Measurements from ENCODE around the gene VMO1. TPM values are rescaled to one million over a fixed set of nuclear protein-coding genes. Genes with fewer than 3 reads are reported as not detected.
A peak's percentile ranks its signal among the peaks of the same experiment; 100 is the strongest.
"Not testable (repeated sequence)": the region's sequence is repeated elsewhere in the genome, so short reads cannot be mapped to it uniquely, and the experiment has no call there.

VMO1 gene
- polyA plus RNA-seq, 1 of the 3 experiments (the other 2 are of a cell fraction): 1.3 TPM

DNA sequence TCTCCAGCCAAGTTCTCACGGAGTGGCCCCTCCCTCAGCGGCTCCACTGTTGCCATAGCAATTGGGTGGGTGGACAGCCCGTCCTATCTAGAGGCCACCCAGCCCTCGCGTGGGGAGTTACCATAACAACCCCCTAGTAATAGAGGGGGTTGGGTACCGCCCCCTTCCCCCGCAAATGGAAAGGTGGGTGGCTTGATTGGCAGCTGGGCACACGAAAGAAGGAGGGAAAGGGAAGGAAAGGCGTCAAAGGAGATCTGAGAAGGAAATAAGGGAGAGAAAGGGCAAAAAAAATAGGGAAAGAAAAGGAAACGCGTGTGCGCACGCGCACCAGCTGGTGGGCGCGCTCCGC is 46.6 kb upstream of the VMO1 start:
- H3F3A ChIP-seq (replicated peaks; ENCODE audit: insufficient read depth); H3K9me3 ChIP-seq; H3K9me2 ChIP-seq; H3K36me3 ChIP-seq (replicated peaks in 1 of 2; ENCODE audit: control insufficient read depth in 1 of 2, insufficient read depth in 2 of 2, low read length in 1 of 2); DNase-seq; H3K27me3 ChIP-seq (ENCODE audit: insufficient read depth): not testable (repeated sequence)
- Histone ChIP-seq H3K27ac (ENCODE audit: low read depth in 2 of 2, low read length in 1 of 2) (peak overlapping the region; percentile 89 to 91), H3K79me2 (ENCODE audit: insufficient read depth) (peaks cover 45% of the 10 kb centered on the region), H4K20me1 (ENCODE audit: insufficient read depth) (0 out of 2 replicates have a peak, but pooled peaks cover 21% of the 10 kb centered on the region), H3K4me3 (ENCODE audit: low read depth in 2 of 2, low read length in 1 of 2) (peak overlapping the region; percentile 95 to 97), H3K4me1 (ENCODE audit: control insufficient read depth in 1 of 2, insufficient read depth in 2 of 2, low read depth in 1 of 2, low read length in 1 of 2) (peaks cover 4 to 21% of the 10 kb centered on the region in 2 experiments; a peak in 3 of 4 replicates), H2AFZ (ENCODE audit: low read depth) (peak overlapping the region; percentile 93), H3K4me2 (peak overlapping the region; percentile 63), H3K9ac (peak overlapping the region; percentile 76; the same call in 1 of the 2 replicates)
- POLR2A ChIA-PET: interaction anchor here (0.8 kb wide), 1 partner anchor 43 kb away, joined by 3 read pairs; no protein-coding TSS in a partner anchor
- WGBS (ENCODE audit: low lambda C conversion rate): 2% methylated on average over 12 of the region's 17 CpGs
- CTCF ChIA-PET: interaction anchor here (1.5 kb wide), 1 partner anchor 34 kb away, joined by 3 read pairs; no protein-coding TSS in a partner anchor

DNA sequence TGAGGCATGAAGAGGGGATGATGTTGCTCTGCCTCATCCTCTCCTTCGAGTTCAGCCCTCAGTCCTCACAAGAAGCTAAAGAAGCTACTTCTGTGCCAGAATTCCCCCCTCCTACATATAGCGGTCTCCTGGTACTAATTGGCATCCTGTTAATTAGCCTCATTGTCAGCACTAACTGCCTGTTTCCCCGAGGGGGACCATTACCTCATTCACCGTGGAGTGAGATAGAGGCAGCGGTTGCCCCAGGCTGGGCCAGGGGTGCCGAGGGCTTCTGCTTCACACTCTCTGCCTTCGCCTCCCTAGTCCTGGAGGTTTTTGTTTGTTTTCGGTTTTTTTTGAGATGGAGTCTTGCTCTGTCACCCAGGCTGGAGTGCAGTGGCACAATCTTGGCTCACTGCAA is 41.2 kb upstream of the VMO1 start:
- Histone ChIP-seq H3K9me3 (no peaks in the 10 kb centered on the region), H3K27ac (ENCODE audit: low read depth in 2 of 2, low read length in 1 of 2) (no peak overlapping the region), H3K9me2 (no peaks in the 10 kb centered on the region), H3F3A (replicated peaks; ENCODE audit: insufficient read depth) (no peaks in the 10 kb centered on the region), H3K79me2 (ENCODE audit: insufficient read depth) (no peaks in the 10 kb centered on the region), H3K4me2 (no peak overlapping the region), H3K9ac (no peak overlapping the region), H4K20me1 (ENCODE audit: insufficient read depth) (no peaks in the 10 kb centered on the region), H3K4me3 (ENCODE audit: low read depth in 2 of 2, low read length in 1 of 2) (no peak overlapping the region), H3K36me3 (replicated peaks in 1 of 2; ENCODE audit: control insufficient read depth in 1 of 2, insufficient read depth in 2 of 2, low read length in 1 of 2) (no peaks in the 10 kb centered on the region), H3K27me3 (ENCODE audit: insufficient read depth) (no peaks in the 10 kb centered on the region), H3K4me1 (ENCODE audit: control insufficient read depth in 1 of 2, insufficient read depth in 2 of 2, low read depth in 1 of 2, low read length in 1 of 2) (no peaks in the 10 kb centered on the region), H2AFZ (ENCODE audit: low read depth) (no peak overlapping the region)
- no peak for DNase-seq
- POLR2A ChIA-PET: no interaction called here
- TF ChIP-seq YY1 (IDR thresholded peaks at IDR 0.05; ENCODE audit: low read depth) (no peak), EZH2phosphoT487 (IDR thresholded peaks at IDR 0.05; ENCODE audit: borderline replicate concordance, low read depth) (no peak), RFX5 (IDR thresholded peaks at IDR 0.05; ENCODE audit: low read length) (no peak), CHD2 (IDR thresholded peaks at IDR 0.05; ENCODE audit: low read length, partially characterized antibody) (no peak), TAF1 (IDR thresholded peaks at IDR 0.05; ENCODE audit: borderline replicate concordance, low read depth, low read length) (no peak), TEAD4 (IDR thresholded peaks at IDR 0.05; ENCODE audit: borderline replicate concordance, insufficient read depth) (no peak)
- TF ChIP-seq, protein P1, sequence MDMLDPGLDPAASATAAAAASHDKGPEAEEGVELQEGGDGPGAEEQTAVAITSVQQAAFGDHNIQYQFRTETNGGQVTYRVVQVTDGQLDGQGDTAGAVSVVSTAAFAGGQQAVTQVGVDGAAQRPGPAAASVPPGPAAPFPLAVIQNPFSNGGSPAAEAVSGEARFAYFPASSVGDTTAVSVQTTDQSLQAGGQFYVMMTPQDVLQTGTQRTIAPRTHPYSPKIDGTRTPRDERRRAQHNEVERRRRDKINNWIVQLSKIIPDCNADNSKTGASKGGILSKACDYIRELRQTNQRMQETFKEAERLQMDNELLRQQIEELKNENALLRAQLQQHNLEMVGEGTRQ (IDR thresholded peaks at IDR 0.05; ENCODE audit: borderline replicate concordance, low read depth, low read length): no peak
- 82% methylated on average over 8 of the region's 8 CpGs for WGBS (ENCODE audit: low lambda C conversion rate)
- CTCF ChIA-PET: no interaction called here

DNA sequence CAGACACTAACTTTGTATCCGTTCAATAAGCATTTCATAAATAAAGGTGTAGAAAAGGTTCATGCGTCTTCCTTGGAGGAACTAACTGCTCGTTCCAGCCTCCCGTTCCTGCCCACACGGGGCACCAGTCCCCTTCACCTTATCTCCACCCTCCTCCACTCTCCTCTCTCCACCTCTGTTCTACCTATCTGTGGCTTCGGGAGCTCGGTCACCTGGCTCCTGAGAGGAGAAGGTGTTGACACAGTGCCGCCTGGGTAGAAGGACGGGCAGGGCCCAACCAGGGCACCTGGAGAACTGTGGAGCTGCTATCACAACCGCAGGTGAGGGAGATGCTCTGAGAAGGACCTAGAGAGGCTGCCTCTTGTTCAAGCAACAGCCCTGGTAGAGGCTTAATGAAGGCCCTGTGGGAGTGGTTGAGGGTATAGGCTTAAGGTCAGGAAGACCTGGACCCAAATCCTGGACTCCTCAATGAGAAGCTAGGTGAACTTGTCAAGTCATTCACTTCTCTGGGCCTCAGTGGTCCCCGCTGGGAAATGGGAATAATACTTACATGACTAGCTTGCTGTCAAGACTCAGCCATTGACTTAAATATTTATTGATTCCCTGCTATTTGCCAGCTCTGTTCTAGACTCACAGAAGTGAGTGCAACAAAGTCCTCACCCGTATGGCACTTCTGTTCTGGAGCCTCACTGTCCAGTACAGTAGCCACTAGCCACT is 37.4 kb upstream of the VMO1 start:
- ChIA-PET POLR2A (interaction anchor here (0.9 kb wide), 1 partner anchor 35 kb away, joined by 3 read pairs; no protein-coding TSS in a partner anchor), CTCF (interaction anchor here (0.5 kb wide), 1 partner anchor 58 kb away, joined by 3 read pairs; no protein-coding TSS in a partner anchor)
- Histone ChIP-seq H3K79me2 (ENCODE audit: insufficient read depth) (no peaks in the 10 kb centered on the region), H2AFZ (ENCODE audit: low read depth) (no peak overlapping the region), H3K9ac (no peak overlapping the region), H3K4me1 (ENCODE audit: control insufficient read depth in 1 of 2, insufficient read depth in 2 of 2, low read depth in 1 of 2, low read length in 1 of 2) (no peaks in the 10 kb centered on the region), H3K9me3 (no peaks in the 10 kb centered on the region), H4K20me1 (ENCODE audit: insufficient read depth) (no peaks in the 10 kb centered on the region), H3K4me2 (no peak overlapping the region), H3K36me3 (replicated peaks in 1 of 2; ENCODE audit: control insufficient read depth in 1 of 2, insufficient read depth in 2 of 2, low read length in 1 of 2) (peaks cover 0 to 4% of the 10 kb centered on the region in 2 experiments), H3K27ac (ENCODE audit: low read depth in 2 of 2, low read length in 1 of 2) (no peak overlapping the region), H3K27me3 (ENCODE audit: insufficient read depth) (no peaks in the 10 kb centered on the region), H3K4me3 (ENCODE audit: low read depth in 2 of 2, low read length in 1 of 2) (no peak overlapping the region), H3F3A (replicated peaks; ENCODE audit: insufficient read depth) (no peaks in the 10 kb centered on the region), H3K9me2 (no peaks in the 10 kb centered on the region)
- no peak for DNase-seq
- 88% methylated on average over 12 of the region's 12 CpGs for WGBS (ENCODE audit: low lambda C conversion rate)
- TF ChIP-seq RCOR1 (IDR thresholded peaks at IDR 0.05; ENCODE audit: low read length) (no peak), EP300 (IDR thresholded peaks at IDR 0.05; ENCODE audit: borderline replicate concordance in 1 of 2, low read depth in 1 of 2, low read length in 1 of 2) (no peak), FOXJ3 (CRISPR knock-in tag; IDR thresholded peaks at IDR 0.05) (no peak), RXRA (IDR thresholded peaks at IDR 0.05; ENCODE audit: borderline replicate concordance, low read depth) (no peak), YY1 (IDR thresholded peaks at IDR 0.05; ENCODE audit: low read depth) (no peak)

Measured in SK-N-SH (cell line).